HS-27A (cell line): ENCODE measurements around the gene SERINC2.
"Not testable (repeated sequence)": the region's sequence is repeated elsewhere in the genome, so short reads cannot be mapped to it uniquely, and the experiment has no call there.

Experiments used
- DNase-seq: peaks from one replicate; pipeline ENCODE4 v3.0.0-alpha.2; 2012; ENCODE audit warnings: low read depth, missing footprints

SERINC2 gene

DNA sequence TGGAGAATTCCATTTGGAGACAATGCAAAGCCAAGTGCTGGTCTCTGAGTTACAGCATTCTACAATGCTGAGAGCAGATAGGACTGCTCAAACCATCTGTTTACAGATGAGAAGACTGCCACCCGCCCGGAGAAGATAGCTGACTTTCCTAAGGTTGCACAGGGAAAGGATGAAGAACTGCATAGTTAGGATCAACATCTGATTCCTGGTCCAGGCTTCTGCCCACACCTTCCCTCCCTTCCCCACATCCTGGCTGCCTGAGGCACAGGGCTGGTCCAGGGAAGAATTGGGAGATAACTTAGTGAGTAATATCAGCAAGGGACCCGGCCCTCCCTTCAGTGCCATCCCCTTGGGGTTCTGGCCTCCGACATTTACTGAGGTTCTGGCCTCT, 2.0 kb downstream of the SERINC2 start:
- no peak for DNase-seq

DNA sequence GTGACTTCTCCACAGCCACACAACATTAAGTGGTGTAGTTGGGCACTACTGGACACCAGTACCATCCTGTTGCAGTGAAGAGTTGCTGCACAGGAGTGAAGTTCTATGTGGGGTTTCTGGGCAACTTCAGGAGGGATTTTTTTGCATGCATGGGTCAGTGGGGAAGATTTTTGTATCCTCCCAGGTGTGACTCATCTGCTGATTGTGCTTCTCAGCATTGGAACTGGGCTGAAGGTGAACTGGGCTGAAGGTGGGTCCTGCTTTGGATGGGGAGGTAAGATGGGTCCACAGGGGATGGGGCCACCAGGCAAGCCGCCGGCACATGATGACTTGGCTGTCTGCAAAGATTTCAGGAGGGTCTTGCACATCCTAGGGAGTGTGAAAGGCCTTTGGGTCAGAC, 2.6 kb downstream of the SERINC2 start:
- DNase-seq = no peak

DNA sequence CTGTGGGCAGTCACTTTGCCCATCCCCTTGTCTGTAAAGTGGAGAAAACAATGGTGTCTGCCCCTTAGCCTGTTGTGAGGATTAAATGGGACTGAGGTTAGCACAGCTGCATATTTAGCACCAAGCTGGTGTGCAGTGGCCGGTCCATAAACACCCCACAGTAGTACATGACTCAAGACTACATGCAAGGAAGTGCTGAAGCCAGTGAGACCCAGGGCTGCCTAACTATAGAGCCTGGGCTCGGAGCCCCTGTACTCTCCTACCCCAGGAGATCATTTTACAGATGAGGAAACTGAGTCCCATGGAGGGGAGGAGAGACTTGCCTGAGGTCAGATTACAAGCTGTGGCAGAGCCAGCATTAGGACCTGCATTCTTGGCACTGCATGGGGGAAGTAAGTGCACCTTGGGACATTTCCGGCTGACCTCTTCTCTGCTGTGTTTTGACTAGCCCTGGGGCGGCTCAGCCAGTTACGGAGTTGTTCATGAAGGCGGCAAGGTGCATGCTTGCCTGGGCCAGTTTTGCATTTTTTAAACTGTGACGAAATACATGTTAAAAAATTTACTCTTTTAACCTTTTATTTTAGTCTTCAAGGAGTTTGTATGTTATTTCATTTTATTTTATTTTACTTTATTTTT, 3.2 kb downstream of the SERINC2 start:
- no peak for DNase-seq

DNA sequence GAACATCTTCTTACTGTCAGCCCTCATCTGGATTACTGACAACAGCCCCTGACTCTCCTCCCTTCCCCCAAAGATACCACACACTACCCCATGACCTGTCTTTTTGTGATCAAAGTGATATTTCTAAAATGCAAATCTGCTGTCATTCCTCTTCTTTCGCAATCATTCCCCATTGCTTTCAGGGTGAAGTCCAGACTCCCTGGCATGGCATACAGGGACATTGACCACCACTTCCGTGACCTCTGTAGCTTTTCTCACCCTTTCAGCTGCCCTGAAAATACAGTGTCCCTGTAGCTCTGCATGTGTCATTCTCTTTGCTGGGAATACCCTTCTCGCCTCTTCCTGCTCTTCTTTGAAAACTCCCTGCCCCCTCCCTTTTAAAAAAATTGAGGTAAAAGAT, 4.1 kb downstream of the SERINC2 start:
- no peak for DNase-seq

DNA sequence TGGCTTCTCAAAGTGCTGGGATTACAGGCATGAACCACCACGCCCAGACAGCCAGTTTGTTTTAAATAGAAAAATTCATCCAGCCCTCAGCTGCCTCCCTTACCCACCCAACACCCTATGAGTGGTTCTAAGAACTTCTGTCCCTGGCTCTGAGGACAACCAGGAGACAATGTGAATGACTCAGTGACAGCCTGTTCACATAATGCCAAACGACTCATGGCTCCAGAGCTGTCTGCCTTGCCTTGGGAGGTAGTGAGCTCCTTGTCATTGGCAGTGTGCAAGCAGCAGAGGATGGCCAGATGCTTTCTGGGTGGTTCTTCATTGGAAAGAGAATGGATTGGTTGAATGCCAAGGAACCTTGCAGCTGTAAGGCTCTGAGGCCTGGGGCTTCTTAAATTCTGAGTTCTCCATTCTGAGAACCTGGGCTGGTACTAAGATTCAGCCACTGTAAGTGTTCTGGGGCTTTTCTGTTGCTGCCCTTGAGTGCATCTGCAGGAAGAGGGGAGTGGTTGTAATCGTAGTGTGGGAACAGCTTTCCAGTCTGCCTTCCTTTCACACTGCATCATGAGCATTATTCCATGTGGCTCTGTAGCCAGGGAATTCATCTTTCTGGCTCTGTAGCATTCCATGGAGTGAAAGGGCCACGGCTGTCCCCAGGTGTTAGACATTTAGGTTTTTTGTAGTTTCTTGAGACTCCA, 5.8 kb downstream of the SERINC2 start:
- no peak for DNase-seq

DNA sequence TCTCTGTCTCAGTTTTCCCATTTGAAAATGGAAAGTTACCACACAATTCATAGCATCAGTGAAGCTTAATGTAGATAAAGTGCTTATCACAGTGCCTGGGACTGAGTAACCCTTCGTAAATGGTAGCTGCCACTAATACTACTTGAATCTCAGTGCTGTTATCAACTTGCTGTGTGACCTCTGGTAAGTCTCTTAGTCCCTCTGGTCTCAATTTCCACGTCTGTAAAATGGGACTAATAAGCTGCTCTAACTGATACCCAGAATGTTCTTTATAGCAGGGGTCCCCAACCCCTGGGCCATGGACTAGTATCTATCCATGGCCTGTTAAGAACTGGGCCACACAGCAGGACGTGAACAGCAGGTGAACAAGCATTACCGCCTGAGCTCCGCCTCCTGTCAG, 7.7 kb downstream of the SERINC2 start:
- DNase-seq = no peak

DNA sequence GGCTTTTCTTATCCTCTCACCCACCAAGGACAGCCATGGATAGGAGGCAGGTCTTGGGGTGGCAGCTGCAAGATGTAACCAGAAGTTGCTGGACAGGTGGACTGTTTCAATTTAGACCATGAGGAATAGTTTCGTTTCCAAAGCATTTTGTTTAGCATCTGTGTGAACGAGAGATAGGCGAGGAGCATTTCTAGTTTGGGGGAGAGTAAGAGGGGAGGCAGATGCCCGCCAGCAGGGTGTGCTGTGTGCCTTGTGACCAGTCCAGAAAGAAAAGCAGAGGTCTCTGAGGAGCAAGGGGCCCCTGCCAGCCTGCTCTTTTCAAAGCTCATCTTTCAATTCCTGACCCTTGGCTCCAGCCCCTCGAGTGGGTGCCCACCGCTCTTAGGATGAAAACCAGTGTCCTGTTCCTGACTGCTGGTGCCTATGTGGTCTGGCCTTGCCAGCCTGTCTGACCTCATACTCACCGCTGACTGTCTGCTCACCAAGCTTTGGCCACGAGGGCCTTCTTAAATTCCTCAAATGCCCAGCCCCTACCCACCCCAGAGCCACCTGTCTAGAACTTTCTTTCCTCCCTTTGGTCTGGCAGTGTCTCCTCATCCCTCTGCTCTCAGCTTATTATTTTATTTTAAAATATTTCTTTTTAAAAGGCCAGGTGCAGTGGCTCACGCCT, 8.5 kb downstream of the SERINC2 start:
- no peak for DNase-seq

DNA sequence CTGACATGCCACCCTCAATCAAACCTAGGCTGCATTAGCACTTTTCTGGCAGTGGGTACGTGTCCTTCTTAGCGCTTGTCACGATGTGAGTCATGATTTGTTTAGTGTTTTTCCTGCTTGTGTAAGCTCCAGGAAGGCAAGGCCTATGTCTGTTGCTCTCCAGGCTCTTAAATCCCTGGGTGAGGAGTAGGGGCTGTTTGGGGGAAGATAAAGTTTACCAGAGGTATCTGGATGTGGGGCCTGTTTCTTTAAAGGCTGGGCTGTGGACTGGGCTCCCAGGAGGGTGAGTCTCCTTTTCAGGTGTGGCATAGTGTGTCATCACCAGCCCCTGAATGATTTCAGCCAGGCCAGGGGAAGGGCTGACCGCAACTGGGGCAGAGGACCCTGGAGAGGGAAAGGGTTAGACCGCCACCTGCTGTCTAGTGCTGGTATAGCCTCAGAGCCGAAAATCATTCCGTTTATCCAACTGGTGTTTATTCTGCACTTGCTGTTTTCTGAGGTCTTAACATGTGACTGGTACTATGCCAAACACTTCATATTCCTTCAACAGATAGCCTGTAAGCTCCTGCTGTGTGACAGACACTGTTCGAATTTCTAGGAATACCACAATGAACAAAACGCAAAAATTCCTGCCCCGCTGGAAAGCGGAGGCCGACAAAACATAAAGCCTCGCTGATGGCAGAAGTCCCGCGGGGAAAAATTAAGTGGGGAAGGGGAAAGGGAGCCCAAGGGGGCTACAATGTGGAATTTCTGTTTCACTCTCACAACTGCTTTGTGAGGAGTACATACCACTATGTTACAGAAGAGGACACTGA, 9.7 kb downstream of the SERINC2 start:
- DNase-seq = peak; percentile 73

DNA sequence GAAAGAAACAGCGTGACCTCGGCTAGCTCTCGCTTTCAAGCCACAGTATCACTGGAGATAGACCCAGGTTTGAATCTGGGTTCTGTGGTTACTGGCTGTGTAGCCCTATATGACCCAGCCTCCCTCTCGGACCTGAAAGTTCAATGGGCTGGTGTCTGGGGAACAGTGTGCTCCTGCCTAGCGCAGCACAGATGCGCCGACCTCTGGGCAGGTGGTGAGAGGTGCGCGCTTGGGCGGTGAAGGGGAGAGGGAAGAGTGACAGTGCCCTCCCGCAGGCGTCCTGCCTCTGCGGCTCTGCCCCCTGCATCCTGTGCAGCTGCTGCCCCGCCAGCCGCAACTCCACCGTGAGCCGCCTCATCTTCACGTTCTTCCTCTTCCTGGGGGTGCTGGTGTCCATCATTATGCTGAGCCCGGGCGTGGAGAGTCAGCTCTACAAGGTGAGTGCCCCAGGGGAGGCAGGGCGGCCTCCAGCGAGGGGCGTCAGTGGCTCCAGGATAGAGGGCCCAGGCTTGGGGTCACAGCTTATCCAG, 10.5 kb downstream of the SERINC2 start:
- no peak for DNase-seq

DNA sequence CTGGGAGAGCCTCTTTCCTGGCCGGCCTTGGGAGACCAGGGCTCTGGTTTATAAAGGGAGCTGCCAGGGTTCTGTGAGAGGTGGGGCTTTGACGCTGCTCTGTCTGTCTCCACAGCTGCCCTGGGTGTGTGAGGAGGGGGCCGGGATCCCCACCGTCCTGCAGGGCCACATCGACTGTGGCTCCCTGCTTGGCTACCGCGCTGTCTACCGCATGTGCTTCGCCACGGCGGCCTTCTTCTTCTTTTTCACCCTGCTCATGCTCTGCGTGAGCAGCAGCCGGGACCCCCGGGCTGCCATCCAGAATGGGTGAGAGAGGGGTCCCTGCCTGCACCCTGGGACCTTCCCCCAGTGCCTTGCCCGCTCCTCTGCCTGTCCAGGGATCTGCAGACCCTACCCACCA, 11.6 kb downstream of the SERINC2 start:
- DNase-seq = no peak

DNA sequence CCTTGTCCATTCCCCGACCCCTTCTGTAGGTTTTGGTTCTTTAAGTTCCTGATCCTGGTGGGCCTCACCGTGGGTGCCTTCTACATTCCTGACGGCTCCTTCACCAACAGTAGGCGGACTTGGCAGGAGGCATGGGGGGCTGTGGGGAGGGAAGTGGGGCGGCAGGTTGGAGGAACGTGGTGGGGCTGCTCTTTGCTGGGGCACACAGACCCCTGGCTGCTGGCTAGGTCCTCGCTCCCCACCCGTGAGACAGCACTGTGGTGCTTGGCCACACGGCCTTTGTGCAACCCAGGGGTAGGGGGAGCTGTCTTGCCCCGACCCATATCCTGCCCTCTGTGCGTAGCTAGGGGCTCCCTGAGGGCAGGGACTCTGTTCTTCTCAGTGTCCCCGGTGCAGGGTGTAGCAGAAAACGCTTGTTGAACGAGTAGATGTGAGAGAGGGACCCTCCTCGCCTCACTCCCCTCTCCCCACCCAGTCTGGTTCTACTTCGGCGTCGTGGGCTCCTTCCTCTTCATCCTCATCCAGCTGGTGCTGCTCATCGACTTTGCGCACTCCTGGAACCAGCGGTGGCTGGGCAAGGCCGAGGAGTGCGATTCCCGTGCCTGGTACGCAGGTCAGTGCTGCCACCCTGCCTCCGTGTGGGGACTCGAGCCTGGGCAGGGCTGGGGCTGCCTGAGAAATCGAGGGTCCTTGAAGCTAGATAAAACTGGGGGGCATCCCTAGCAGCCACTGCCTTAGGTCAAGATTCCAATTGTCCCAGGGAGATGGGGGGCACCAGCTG, 12.5 kb downstream of the SERINC2 start:
- no peak for DNase-seq

DNA sequence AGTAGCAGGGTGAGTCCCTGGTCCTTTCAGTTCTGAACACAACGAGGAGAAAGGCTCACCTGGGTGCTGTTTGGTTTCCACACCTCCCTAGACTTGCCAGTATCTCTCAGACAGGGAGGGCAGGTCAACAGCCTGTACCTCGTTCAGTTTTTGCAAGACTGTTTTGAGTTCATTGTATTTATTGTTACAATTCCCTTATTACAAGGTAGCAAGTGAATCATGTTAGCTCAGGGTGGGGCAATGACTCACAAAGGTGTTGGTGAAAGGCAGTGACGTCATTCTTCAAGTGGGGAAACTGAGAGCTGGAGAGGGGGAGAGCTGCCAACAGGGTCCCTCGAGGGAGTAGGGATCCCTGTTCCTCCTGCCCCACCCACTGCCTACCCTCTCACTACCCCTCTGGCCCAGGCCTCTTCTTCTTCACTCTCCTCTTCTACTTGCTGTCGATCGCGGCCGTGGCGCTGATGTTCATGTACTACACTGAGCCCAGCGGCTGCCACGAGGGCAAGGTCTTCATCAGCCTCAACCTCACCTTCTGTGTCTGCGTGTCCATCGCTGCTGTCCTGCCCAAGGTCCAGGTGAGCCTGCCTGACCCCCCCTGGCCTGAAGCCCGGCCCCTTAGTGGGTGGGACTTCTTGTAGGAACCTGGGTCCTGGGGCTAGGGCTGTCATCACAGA, 13.4 kb downstream of the SERINC2 start:
- DNase-seq = no peak

DNA sequence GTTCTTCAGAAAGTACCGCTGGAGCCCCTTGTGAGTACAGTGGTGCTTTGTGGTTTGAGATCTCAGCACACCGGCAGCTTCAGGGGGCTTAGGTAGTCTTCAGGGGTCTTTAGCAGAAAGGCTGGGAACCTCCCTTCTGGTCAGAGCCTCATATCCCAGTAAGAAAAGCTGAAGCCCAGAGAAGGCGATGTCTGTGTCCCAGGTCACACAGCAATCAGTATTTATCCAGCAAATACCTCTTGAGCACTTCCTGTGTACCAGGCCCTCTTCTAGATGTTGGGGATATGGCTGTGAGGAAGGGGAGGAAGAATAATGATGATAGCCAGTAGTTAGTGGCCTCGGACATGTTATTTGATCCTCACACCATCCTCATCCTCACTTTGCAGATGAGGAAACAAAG, 14.3 kb downstream of the SERINC2 start:
- no peak for DNase-seq

DNA sequence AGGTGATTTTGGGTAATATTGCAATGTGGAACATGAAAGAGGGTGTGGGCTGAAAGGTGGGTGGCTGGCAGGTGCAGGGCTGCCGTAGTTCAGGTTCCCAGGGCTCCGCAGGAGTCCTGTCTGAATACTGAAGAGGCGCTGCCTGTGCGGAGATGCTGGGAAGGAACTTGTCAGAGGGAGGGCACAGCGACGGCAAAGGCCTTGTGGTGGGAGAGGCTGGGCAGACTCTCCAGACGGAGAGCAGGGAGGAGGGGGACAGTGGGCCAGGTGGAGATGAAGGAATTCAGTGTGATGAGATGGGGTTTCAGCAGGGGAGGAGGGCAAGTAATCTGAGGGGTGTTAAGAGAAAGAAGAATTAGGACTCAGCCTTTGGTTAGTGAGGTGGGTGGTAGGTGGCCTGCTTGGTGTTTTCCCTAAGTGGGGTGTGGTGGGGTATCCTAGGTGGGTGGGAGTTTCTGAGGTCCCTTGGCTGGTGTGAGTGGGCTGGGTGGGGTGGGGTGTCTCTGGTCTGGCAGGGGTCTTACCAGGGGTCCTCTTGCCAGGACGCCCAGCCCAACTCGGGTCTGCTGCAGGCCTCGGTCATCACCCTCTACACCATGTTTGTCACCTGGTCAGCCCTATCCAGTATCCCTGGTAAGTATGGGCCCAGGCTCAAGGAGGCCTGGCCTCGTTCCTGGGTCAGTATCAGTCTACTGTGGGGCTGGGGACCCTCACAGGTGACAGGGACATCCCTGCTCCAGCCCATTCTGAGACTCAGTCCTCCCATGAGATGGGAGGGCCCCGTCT, 15.6 kb downstream of the SERINC2 start:
- DNase-seq = no peak

DNA sequence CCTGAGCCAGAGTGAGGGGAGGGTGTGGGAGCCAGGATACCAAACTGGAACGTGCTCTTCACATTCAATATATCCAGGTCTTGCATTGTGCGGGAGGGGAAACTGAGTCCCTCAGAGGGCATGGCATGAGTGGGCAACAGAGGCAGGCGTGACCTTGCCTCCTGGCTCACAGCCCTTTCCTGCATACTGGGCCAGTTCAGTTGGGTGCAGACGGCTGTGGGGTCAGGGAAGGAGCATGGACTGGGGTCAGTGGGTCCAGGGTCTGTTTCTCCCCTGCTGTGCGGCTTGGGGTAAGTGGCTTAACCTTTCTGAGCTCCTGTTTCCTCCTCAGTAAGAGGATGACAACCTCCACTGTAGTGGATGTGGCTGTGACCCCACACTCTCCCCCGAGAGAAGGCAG, 16.6 kb downstream of the SERINC2 start:
- DNase-seq = no peak

DNA sequence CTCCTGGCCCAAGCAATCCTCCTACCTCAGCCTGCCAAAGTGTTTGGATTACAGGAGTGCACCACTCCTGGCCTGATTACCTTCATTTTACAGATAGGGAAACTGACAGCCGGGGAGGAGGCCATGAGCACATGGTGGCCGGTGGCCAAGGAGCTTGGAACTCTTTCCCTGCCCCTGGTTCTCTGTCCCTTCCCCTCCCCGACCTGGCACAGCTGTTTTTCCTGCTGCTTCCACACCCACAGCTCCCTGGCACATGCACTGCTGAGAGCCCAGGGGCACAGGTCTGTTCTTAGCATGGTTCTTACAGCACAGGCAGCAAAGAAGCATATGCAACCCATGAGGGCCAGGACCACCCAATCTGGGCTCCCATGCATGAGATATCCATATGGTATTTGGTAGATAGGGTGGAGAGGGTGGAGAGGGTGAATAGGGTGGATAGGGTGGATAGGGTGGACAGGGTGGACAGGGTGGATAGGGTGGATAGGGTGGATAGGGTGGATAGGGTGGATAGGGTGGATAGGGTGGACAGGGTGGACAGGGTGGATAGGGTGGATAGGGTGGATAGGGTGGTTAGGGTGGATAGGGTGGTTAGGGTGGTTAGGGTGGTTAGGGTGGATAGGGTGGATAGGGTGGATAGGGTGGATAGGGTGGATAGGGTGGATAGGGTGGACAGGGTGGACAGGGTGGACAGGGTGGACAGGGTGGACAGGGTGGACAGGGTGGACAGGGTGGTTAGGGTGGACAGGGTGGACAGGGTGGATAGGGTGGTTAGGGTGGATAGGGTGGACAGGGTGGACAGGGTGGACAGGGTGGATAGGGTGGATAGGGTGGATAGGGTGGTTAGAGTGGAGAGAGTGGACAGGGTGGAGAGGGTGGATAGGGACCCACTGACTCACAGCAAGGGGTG, 18.6 kb downstream of the SERINC2 start:
- DNase-seq = not testable (repeated sequence)

DNA sequence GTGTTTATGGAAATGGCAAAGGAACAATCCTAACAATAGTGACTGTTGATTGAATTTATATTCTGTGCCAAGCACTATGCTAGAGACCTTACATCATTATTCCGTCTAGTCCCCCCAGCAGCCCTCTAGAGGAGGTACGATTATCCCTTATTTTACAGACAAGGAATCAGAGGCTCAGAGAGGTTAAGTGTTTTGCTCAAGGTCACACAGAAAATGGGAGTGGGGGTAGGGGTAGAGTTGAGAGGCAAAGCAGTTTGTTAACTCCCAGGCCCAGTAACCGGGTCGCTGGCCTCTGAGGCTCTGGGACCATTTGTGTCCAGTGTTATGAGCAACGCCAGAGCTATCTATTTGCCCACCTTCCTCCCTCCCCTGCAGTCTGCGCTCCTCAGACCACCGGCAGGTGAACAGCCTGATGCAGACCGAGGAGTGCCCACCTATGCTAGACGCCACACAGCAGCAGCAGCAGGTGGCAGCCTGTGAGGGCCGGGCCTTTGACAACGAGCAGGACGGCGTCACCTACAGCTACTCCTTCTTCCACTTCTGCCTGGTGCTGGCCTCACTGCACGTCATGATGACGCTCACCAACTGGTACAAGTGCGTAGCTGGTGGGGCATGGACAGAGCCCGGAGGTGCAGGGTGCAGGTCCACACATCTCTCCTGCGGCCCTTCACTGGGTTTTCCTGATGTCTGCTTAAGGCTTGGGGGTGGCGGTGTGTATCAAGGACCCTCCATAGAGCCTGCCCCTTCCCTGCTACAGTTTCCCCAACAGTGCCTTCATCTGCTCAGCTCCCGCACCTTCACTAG, 19.8 kb downstream of the SERINC2 start:
- no peak for DNase-seq

DNA sequence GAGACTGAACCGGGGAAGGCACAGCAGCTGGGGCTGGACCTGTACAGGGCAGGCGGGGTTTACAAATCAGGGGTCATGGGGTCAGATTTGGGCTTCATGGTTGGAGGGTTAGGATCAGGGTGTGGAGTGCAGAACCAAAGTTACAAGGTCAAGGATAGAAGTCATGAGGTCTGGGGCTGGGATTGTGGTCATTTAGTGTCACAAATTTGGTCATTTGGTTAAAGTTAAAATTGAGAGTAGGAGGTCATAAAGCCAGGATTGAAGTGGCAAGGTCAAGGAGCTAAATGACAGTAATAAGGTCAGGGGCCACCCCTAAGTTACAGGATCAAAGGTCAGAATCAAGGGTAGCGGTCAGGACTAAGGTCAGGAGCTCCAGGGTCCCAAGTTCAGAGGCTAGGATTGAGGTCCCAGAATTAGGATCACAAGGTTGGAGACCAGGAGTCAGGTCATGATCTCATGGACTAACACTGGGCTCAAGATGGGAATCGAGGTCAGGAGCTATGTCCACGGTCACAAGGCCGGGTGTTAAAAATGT, 20.4 kb downstream of the SERINC2 start:
- no peak for DNase-seq
